ENCODE data around the gene ERCC1.
"Not testable (repeated sequence)": the region's sequence is repeated elsewhere in the genome, so short reads cannot be mapped to it uniquely, and the experiment has no call there.

Gene ERCC1

DNA sequence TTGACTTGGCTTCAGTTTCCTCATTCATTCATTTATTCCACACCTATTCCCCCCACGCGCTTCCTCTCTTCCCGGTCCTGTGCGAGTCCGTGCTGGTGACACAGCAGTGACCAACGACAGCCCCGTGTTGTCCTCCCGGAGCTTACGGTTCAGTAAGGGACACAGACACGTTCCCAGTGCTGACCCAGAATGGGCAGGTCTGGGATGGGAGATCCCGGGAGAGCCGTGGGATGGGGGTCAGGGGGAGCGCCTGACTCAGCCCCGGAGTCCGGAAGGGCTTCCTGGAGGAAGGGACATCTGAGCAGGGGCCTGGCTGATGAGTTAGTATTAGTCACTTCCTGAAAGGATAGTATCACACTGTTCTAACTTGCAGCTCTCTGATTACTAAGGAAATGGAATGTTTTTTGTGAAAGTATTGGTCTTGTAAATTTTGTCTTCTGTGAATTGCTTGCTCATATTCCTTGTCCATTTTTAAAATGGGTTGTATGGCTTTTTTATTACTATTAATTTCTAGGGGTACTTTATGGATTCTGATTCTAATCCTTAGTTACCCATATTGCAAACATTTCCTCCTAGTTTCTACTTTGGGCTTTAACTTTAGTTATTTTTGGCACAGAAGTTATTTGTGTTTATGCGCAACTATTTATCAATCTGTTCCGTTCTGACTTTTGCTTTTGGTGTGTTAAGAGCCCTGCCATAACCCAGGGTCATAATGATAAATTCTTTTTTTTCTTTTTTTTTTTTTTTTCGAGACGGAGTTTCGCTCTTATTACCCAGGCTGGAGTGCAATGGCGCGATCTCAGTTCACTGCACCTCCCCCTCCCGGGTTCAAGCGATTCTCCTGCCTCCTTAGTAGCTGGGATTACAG is 708 bp upstream of the ERCC1 start:
- no peak for DNase-seq

DNA sequence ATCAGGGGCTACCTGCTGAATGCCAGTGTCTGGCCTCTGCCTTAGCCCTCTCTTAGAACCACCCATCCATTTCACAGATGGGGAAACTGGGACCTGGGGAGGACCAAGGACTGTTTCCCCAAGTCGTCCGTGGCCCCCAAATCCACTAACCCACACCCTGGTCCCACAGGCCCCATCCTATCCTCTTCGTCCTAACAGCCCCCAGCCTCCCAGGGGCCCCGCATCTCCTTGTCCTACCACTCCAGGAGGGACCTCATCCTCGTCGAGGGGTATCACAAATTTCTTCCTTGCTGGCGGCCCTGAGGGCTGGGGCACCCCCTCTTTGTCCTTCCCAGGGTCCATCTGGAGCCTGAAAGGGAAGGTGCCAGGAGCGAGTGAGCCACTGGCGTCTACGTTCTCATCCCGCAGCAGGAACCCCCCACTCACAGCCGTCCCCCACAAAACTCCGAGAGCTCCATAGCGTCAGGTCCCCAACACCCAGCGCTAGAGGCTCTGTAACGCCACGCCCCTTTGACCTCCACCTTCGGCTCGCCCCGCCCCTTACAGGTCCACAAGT is 606 bp downstream of the ERCC1 start:
- no peak for DNase-seq

DNA sequence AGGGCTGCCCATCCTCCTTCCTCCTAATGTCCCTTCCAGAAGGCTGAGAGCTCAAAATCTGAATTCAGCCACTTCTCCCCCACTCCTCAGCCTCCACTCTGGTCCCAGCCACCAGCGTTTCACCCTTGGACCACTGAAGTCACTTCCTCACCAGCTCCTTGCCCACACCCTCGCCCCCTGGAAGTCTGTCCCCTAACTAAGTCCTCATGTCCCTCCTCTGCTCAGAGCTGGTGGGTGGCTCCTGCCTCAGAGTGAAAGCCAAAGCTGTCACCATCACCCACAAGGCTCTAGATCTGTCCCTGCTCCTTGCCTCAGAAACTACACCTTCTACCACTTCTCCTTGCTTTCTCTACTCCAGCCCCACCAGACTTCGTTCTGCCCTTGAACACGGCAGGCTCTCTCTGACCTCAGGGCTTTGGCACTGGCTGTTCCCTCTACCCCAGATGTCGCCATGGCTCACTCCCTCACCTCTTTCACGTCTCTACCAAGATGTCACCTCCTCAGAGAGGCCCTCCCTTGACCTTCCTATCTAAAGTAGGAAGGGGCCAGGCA is 1.7 kb downstream of the ERCC1 start:
- no peak for DNase-seq

DNA sequence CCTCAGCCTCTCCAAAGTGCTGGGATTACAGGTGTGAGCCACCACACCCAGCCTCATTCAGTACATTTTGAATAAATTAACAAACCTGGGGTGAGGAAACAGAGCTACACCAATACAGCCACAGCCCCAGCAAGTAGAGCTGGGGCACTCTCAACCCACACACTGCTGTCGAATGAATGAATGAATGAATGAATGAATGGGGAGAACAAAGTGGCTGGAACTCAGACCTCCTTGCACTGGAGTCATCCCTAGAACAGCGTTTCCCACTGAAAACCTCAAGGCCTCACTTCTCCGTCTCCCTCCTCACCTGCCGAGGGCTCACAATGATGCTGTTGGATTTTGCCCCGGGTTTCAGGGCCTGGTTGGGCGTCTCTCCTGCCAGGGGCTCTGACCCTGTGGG is 2.8 kb downstream of the ERCC1 start:
- DNase-seq: no peak

DNA sequence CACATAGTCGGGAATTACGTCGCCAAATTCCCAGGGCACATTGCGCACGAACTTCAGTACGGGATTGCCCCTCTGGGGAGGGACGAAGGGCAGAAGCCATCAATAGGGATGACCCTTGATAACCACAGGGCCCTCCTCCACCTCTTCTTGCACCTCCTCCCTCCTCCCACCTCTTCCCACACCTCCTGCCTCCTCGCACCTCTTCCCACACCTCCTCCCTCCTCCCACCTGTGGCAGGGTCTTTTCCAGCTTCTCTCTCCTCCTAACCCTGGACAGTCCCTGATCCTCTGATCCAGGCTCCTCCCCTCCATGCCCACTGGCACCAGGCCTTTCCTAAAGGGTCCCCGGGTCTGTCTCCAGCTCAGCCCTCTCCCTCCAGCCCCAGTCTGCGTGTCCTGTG is 3.4 kb downstream of the ERCC1 start:
- DNase-seq: no peak

DNA sequence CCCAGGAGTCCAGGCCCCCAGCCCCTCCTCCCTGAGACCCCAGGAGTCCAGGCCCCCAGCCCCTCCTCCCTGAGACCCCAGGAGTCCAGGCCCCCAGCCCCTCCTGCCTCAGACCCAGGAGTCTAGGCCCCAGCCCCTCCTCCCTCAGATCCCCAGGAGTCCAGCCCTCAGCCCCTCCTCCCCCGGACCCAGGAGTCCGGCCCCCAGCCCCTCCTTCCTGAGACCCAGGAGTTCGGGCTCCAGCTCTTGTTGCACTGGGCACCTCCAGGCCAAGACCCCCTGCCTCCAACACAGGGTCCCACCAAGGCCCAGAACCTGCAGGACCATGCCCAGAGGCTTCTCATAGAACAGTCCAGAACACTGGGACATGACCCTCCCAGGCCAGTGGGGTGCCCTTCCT is 3.8 kb downstream of the ERCC1 start:
- DNase-seq: no peak

DNA sequence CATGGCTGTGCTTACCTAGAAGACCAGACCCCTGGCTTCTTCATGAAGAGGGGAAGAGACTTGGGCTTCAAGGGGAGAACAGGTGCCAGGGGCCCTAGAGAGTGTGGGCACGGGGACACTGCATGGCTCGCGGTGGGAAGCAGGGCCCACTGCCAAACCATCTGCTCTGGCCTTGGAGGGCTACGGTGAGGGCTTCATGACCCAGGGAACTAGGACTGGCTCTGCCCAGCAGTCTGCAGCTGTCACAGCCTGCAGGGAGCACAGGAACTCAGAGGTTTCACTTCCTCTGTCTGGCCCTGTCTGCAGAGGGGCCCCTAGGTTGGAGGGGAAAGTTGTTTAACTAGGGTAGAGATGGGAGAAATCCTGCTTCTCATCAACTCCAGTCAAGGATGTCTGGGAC is 4.3 kb downstream of the ERCC1 start:
- no peak for DNase-seq

DNA sequence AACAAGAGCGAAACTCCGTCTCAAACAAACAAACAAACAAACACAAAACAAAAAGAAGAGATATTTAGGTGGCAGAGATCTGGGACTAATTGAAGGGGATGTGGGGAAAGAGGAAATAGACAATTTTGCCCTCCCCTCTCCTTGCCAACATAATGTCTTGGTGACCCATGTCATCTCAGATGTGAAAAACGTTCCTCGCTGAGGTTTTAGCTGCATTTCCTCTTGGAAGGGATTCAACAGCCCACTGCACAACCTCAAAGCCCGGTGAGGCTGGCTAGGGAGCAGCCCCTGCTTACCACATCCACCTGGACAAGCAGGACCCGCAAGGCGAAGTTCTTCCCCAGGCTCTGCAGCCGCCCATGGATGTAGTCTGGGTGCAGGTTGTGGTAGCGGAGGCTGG is 4.9 kb downstream of the ERCC1 start:
- no peak for DNase-seq

DNA sequence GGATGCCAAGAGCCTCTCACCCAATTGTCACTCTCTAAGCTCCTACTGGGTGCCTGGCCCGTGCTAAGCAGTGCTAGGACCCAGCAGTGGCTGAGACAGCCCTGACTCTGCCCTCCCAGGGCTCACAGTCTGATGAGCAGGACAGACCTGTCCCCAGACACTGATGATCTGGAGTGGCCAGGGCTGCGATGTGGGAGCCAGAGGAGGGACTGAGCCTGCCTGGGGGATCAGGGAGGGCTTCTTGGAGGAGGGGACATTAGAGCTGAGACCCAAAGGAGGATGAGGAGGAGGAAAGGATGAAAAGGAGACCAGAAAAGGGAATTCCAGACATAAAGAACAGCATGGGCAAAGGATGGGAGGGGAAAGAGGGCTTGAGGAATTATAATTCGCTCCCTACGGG is 6.6 kb downstream of the ERCC1 start:
- DNase-seq: no peak

DNA sequence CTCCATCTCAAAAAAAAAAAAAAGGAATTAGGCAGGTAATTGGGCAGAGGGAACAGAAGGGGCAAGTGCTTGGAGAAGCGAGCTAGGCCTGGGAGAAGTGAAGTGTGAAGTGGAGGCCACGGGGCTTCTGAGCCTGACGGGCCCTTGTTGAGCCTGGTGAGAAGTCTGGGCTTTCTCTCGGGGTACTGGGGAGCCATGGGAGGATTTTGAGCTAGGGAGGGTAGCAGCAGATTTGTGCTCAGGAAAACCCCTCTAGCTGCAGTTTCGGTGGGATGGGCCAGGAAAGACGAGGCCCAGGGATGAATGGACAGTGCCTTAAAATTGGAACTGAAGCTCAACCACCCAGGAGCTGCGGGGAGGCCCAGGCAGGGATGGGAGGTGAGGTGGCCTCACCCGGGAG is 9.2 kb downstream of the ERCC1 start:
- no peak for DNase-seq

DNA sequence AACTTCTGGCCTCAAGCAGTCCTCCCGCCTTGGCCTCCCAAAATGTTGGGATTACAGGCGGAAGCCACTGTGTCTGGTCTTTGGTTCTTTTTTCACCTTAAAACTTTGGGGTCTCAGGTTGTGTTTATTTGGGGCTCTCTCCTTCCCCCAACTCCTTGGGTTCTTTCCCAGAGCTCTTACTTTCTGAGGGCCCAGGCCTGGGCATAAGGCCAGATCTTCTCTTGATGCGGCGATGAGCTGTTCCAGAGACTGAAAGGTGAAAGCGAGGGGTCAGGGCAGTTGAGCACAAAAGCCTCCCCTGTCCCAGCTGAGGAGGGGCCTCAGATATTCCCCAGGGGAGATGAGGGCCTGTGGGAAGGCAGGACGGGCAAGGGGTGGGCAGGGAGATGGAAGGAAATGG is 10.2 kb downstream of the ERCC1 start:
- DNase-seq: no peak

DNA sequence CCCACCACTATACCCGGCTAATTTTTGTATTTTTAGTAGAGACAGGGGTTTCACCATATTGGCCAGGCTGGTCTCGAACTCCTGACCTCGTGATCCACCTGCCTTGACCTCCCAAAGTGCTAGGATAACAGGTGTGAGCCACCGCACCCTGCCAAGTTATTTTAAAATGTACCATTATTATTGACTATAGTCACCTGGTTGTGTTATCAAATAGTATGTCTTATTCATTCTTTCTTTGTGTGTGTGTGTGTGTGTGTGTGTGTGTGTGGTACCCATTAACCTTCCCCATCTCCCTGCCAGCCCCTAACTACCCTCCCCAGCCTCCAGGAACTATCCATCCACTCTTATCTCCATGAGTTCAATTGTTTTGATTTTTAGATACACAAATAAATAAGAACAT is 13.4 kb downstream of the ERCC1 start:
- DNase-seq: not testable (repeated sequence)

DNA sequence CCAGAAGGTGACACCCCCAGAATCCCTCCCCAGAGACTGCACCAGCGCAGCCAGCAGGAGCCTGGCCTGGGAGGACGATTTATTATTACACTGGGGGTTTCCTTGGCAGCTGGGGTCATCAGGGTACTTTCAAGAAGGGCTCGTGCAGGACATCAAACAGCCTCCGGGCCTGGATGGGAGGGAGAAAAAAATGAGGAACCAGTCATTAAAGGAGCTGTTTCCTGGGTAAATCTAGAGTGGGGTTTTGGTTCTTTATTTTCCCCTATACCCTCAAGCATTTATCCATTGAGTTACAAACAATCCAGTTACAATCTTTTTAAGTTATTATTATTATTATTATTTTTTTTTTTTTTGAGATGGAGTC is 14.2 kb downstream of the ERCC1 start:
- no peak for DNase-seq

DNA sequence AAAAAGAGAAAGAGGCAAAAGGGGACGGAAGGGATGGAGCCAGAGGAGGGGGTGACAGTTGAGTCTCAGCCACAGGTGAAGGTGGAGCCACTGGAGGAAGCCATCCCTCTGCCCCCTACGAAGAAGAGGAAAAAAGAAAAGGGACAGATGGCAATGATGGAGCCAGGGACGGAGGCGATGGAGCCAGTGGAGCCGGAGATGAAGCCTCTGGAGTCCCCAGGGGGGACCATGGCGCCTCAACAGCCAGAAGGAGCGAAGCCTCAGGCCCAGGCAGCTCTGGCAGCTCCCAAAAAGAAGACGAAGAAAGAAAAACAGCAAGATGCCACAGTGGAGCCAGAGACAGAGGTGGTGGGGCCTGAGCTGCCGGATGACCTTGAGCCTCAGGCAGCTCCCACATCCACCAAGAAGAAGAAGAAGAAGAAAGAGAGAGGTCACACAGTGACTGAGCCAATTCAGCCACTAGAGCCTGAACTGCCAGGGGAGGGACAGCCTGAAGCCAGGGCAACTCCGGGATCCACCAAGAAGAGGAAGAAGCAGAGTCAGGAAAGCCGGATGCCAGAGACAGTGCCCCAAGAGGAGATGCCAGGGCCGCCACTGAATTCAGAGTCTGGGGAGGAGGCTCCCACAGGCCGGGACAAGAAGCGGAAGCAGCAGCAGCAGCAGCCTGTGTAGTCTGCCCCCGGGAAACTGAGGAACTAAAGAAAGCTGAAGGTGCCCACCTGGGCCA is 14.7 kb downstream of the ERCC1 start:
- DNase-seq: no peak

DNA sequence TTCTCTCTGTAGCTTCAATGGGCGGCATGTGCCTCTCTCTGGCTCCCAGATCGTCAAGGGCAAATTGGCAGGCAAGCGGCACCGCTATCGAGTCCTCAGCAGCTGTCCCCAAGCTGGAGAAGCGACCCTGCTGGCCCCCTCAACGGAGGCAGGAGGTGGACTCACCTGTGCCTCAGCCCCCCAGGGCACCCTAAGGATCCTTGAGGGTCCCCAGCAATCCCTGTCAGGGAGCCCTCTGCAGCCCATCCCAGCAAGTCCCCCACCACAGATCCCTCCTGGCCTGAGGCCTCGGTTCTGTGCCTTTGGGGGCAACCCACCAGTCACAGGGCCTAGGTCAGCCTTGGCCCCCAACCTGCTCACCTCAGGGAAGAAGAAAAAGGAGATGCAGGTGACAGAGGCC is 15.6 kb downstream of the ERCC1 start:
- no peak for DNase-seq

DNA sequence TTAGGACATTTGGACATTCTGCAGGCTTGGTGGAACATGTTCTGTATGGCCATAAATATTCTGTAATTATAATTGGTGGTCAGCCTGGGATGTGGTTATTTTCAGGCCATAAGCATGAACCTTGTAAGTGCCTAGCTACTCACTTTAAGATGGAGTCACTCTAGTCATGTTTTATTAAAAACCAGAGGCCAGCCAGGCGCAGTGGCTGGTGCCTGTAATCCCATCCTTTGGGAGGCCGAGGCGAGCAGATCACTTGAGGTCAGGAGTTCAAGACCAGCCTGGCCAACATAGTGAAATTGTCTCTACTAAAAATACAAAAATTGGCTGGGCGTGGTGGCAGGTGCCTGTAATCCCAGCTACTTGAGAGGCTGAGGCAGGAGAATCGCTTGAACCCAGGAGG is 16.1 kb downstream of the ERCC1 start:
- DNase-seq: not testable (repeated sequence)

DNA sequence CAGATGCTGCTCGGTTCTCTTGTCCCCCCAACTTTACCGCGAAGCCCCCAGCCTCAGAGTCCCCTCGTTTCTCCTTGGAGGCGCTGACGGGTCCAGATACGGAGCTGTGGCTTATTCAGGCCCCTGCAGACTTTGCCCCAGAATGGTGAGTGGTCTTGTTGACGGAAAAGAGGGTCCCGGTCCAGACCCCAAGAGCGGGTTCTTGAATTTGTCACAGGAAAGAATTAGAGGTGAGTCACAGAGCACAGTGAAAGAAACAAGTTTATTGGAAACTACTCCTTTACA is 16.7 kb downstream of the ERCC1 start:
- DNase-seq: no peak

DNA sequence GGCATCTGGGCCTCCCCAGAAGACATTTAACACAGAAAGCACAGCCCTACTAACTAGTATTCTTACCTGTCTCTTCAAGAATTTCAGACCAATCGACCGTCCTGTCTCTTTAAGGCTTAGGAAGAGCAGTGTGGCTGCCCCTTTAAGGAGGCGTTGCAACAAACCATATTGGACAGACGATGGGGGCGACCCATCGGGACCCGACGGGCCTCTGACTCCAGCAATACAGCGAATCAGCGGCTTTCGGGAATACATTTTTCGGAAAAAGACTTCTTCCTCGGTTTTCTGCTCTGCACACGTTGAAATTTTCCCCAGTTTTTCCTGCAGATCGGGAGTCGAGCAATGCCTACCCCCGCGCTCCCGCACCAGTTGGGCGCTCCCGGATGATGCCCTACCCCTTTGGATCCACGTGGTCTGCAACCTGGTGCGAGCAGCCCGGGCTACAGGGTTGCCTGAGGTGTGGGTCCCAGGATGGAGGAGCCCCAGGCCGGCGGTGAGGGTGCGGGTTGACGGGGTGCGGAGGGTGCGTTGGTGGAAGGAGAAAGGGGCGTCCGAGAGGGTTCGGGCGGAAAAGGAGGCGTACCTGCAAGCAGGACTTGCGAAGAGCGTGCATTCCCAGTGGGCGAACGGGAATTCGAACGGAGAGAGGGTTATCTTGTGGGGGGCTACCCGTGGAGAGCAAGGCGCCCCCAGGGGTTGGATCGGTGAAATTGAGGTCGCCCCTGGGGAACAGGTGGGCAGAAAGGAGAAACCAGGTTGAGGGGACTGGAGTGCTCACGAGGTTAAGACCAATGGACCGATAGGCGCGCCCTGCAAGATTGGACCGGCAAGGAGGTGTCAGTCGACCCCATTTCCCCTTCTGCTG is 17.3 kb downstream of the ERCC1 start, which contains the start of gene POLR1G:
POLR1G (plus strand) TSS at position 419 of the 865 bp plus-strand sequence; CDS start at position 472, 53 bp downstream.
- DNase-seq: no peak

DNA sequence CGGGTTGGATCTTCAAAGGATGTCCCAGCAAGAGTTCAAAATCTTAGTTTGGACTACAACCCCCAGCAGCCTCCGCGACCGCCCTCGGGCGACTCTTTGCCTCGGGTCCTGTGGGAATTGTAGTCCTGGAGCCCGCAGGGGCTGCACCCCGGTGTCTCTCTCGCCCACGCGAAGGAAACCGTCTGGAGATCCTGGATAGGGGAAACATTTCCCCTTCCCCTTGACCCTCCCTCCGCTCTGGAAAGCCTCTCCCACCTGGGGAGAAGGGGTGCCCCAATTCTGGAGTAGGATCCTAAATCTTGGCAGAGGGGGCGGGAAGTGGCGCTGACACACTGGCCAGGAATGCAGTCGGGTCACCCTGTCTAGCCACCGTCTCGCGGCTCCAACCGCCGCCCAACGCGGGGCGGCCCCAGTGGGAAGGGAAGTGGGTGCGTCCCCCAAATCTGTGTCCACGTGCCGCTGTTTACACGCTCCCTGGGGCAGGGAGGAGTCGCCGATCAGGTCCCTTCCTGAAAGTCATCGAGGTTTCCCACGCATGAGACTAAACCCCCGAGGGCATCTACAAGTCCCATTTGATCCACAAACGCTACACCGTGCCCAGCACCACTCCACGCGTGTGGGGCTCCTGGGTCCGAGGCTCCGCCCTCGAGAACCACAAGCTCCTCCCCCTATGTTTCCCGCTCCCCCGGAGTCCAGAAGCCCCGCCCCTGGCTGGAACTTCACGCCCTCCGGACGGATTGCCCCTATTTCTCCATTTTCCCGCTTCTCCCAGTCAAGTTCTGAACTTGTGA is 18.1 kb downstream of the ERCC1 start:
- no peak for DNase-seq

DNA sequence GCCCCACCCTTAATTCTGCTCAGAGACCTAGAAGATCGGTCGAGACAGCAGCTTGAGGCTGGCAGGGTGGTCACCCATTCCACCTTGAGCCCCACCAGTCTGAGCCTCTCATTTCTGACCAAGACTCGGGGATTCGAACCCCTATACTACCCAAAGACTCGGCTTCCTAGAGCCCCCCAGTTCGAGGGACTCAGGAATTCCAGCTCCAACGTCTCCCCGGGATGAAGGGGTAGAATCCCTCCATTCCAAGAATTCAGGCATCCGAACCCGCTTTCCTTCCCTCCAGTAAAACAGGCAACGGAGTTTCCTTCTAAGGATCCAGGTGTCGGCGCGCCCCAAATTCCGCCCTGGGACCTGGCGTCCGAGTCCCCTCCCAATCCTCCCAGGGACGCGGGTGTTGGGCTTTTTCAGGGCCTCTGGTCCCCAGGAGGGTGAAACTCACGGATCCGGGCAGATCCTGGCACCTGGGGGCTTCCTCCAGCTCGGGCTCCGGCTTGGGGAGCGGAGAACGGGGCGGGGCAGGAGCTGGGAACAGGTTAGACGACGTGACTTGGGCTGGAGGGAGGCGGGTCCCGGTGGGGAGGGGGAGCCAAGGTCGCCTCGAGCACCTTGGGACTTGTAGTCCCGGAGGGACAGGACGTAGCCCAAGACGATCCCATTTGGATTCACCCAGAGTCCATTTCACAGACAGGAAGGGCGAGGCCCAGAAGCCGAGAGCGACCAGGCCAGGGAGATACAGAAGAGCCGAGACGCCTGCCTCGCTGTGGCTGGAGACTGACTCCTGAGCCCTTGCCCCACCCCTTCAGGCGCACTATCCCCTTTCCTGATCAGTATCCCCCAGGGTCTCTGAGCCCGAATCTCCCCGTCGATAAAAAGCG is 18.9 kb downstream of the ERCC1 start, which contains the start of gene PPP1R13L:
PPP1R13L (minus strand) TSS at position 513 of the 878 bp plus-strand sequence. CDS start 6,751 bp downstream, outside the sequence.
- DNase-seq: no peak
